HEK293 (cell line): Measurements from ENCODE around the gene KIF17.
A peak's percentile ranks its signal among the peaks of the same experiment; 100 is the strongest.

Source experiments
- CTCF ChIA-PET: fragments of 350-600 bp; formaldehyde crosslinking; extraction: SDS; loops from one replicate; lab custom pipeline; 2021; ENCODE audit warnings: antibody characterized with exemption; lab: Yijun Ruan, JAX
- POLR2A ChIA-PET: fragments of 300-600 bp; formaldehyde crosslinking; extraction: SDS; loops from one replicate; lab custom pipeline; 2020; ENCODE audit warnings: antibody characterized with exemption, inconsistent platforms; lab: Yijun Ruan, JAX
- H3K27ac ChIP-seq: fragments of 200-500 bp; sonication (Bioruptor generic); 2 replicates; pipeline ENCODE4 v1.5.1; 2014; ENCODE audit warnings: low read depth, low read length, control low read depth, inconsistent platforms; ENCODE audit errors: extremely low read depth
- H3K36me3 ChIP-seq, 2 experiments: fragments of 200-500 bp in 1 of 2; sonication (Bioruptor generic) in 1 of 2; 1 replicate in 1 of 2; 2 replicates in 1 of 2; pipeline ENCODE4 v1.5.1; 2014 to 2017; ENCODE audit warnings: inconsistent platforms in 2 of 2, low read length in 2 of 2; ENCODE audit not compliant: control insufficient read depth in 2 of 2, insufficient read depth in 1 of 2
- H3K4me1 ChIP-seq: fragments of 200-500 bp; sonication (Bioruptor generic); 2 replicates; pipeline ENCODE4 v1.5.1; 2014; ENCODE audit warnings: mild to moderate bottlenecking, low read length, inconsistent platforms; ENCODE audit not compliant: control insufficient read depth, insufficient read depth
- H3K4me3 ChIP-seq: 2 replicates; pipeline ENCODE4 v1.5.1; 2011; ENCODE audit warnings: low read depth, mild to moderate bottlenecking, control low read depth, low read length, moderate library complexity
- H3K9me3 ChIP-seq: fragments of 200-500 bp; sonication (Bioruptor generic); 2 replicates; pipeline ENCODE4 v1.5.1; 2014; ENCODE audit warnings: low read depth, low read length, inconsistent platforms; ENCODE audit not compliant: control insufficient read depth, insufficient read depth
- EGR2 ChIP-seq: fragments of 450-650 bp; formaldehyde crosslinking; IDR thresholded peaks from 2 replicates; pipeline ENCODE4 v1.5.1; 2016; ENCODE audit warnings: low read depth, missing biosample characterization, missing genetic modification characterization
- GLIS1 ChIP-seq: fragments of 450-650 bp; formaldehyde crosslinking; IDR thresholded peaks from 2 replicates; pipeline ENCODE4 v1.5.1; 2016; ENCODE audit warnings: missing biosample characterization, missing genetic modification characterization
- IKZF3 ChIP-seq: fragments of 450-650 bp; IDR thresholded peaks from 2 replicates; pipeline ENCODE4 v1.5.0; 2018; ENCODE audit warnings: missing biosample characterization, mild to moderate bottlenecking, missing genetic modification characterization, moderate library complexity
- KLF10 ChIP-seq: fragments of 450-650 bp; IDR thresholded peaks from 2 replicates; pipeline ENCODE4 v1.5.1; 2018; ENCODE audit warnings: missing biosample characterization, mild to moderate bottlenecking, missing genetic modification characterization
- KLF7 ChIP-seq: fragments of 450-650 bp; formaldehyde crosslinking; IDR thresholded peaks from 2 replicates; pipeline ENCODE4 v1.5.1; 2016; ENCODE audit warnings: missing biosample characterization, missing genetic modification characterization, borderline replicate concordance
- SP2 ChIP-seq: fragments of 450-650 bp; formaldehyde crosslinking; IDR thresholded peaks from 2 replicates; pipeline ENCODE4 v1.5.1; 2016; ENCODE audit warnings: missing biosample characterization, missing genetic modification characterization
- SP3 ChIP-seq: fragments of 450-650 bp; formaldehyde crosslinking; IDR thresholded peaks from 2 replicates; pipeline ENCODE4 v1.5.1; 2016; ENCODE audit warnings: missing biosample characterization, missing genetic modification characterization
- TCF7L2 ChIP-seq: IDR thresholded peaks from 2 replicates; pipeline ENCODE4 v1.6.1; 2011; ENCODE audit warnings: low read depth, mild to moderate bottlenecking, inconsistent platforms, low read length, moderate library complexity, borderline replicate concordance
- TRIM28 ChIP-seq: IDR thresholded peaks from 2 replicates; pipeline ENCODE4 v1.6.1; 2011; ENCODE audit warnings: low read length, control low read depth, borderline replicate concordance
- ZBTB17 ChIP-seq: fragments of 450-650 bp; formaldehyde crosslinking; IDR thresholded peaks from 2 replicates; pipeline ENCODE4 v1.5.1; 2016; ENCODE audit warnings: missing biosample characterization, missing genetic modification characterization
- ZEB2 ChIP-seq: fragments of 450-650 bp; formaldehyde crosslinking; IDR thresholded peaks from 2 replicates; pipeline ENCODE4 v1.5.1; 2016; ENCODE audit warnings: missing biosample characterization, missing genetic modification characterization
- ZFP3 ChIP-seq: fragments of 450-650 bp; formaldehyde crosslinking; IDR thresholded peaks from 2 replicates; pipeline ENCODE4 v1.5.1; 2016; ENCODE audit warnings: low read depth, missing biosample characterization, missing genetic modification characterization
- ZFP37 ChIP-seq: fragments of 450-650 bp; formaldehyde crosslinking; IDR thresholded peaks from 2 replicates; pipeline ENCODE4 v1.5.1; 2016; ENCODE audit warnings: missing biosample characterization, missing genetic modification characterization
- ZNF10 ChIP-seq: fragments of 450-650 bp; formaldehyde crosslinking; IDR thresholded peaks from 2 replicates; pipeline ENCODE4 v1.5.1; 2017; ENCODE audit warnings: missing biosample characterization, missing genetic modification characterization
- ZNF146 ChIP-seq: fragments of 450-650 bp; formaldehyde crosslinking; IDR thresholded peaks from 2 replicates; pipeline ENCODE4 v1.5.1; 2016; ENCODE audit warnings: missing biosample characterization, missing genetic modification characterization
- ZNF18 ChIP-seq: fragments of 450-650 bp; formaldehyde crosslinking; IDR thresholded peaks from 2 replicates; pipeline ENCODE4 v1.5.1; 2016; ENCODE audit warnings: missing biosample characterization, missing genetic modification characterization
- ZNF239 ChIP-seq: fragments of 450-650 bp; formaldehyde crosslinking; IDR thresholded peaks from 2 replicates; pipeline ENCODE4 v1.5.1; 2016; ENCODE audit warnings: missing biosample characterization, missing genetic modification characterization
- ZNF335 ChIP-seq: fragments of 450-650 bp; formaldehyde crosslinking; conservative IDR thresholded peaks from 2 replicates; pipeline ENCODE4 v1.5.1; 2016; ENCODE audit warnings: missing biosample characterization, missing genetic modification characterization
- ZNF341 ChIP-seq: fragments of 450-650 bp; formaldehyde crosslinking; IDR thresholded peaks from 2 replicates; pipeline ENCODE4; 2016; ENCODE audit warnings: low read depth, missing biosample characterization, missing genetic modification characterization
- ZNF404 ChIP-seq: fragments of 450-650 bp; formaldehyde crosslinking; IDR thresholded peaks from 2 replicates; pipeline ENCODE4 v1.5.1; 2017; ENCODE audit warnings: missing biosample characterization, missing genetic modification characterization
- ZNF544 ChIP-seq: fragments of 450-650 bp; formaldehyde crosslinking; IDR thresholded peaks from 2 replicates; pipeline ENCODE4 v1.5.0; 2017; ENCODE audit warnings: missing biosample characterization, missing genetic modification characterization
- ZNF555 ChIP-seq: fragments of 450-650 bp; formaldehyde crosslinking; conservative IDR thresholded peaks from 2 replicates; pipeline ENCODE4 v1.5.1; 2017; ENCODE audit warnings: missing biosample characterization, mild to moderate bottlenecking, missing genetic modification characterization, inconsistent platforms
- ZNF600 ChIP-seq: fragments of 450-650 bp; formaldehyde crosslinking; IDR thresholded peaks from 2 replicates; pipeline ENCODE4 v1.5.1; 2016; ENCODE audit warnings: missing biosample characterization, missing genetic modification characterization
- ZNF645 ChIP-seq: fragments of 450-650 bp; formaldehyde crosslinking; IDR thresholded peaks from 2 replicates; pipeline ENCODE4; 2016; ENCODE audit warnings: missing biosample characterization, missing genetic modification characterization
- ZNF707 ChIP-seq: fragments of 450-650 bp; formaldehyde crosslinking; IDR thresholded peaks from 2 replicates; pipeline ENCODE4 v1.5.1; 2016; ENCODE audit warnings: missing biosample characterization, missing genetic modification characterization
- ZNF830 ChIP-seq: fragments of 450-650 bp; IDR thresholded peaks from 2 replicates; pipeline ENCODE4 v1.5.0; 2018; ENCODE audit warnings: missing biosample characterization, missing genetic modification characterization, low read depth, mild to moderate bottlenecking, moderate library complexity
- ZNF837 ChIP-seq: fragments of 450-650 bp; formaldehyde crosslinking; IDR thresholded peaks from 2 replicates; pipeline ENCODE4 v1.5.1; 2016; ENCODE audit warnings: missing biosample characterization, missing genetic modification characterization
- ZXDB ChIP-seq: fragments of 450-650 bp; formaldehyde crosslinking; IDR thresholded peaks from 2 replicates; pipeline ENCODE4 v1.5.1; 2016; ENCODE audit warnings: missing biosample characterization, missing genetic modification characterization

KIF17 gene

DNA sequence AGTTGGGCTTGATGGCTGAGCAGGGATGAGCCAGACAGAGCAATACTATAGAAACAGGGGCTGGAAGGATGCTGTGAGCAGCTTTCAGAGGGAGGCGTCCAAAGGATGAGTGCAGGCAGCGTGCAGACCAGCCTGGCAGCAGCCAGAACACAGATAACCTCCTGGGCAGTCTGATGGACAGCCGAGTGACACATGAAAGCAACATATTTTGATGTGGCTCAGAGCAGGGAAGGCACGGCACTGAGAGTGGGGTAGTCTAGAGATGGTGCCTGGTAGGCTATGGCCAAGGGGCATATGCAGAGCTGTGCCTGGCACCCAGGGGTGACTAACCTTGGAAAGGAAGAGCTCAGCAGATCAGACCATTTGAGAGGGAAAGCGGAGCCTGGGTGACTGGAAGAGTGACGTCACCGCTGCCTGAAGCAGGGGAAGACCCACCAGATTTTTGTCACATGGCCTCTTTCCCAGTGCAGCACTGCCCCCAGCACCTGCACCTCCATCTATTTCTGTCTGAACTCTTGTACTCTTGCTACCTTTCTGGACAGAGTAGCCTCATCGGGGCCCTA is 80.9 kb downstream of the KIF17 start:
- no peaks in the 10 kb centered on the region for H3K4me1 ChIP-seq
- H3K27ac ChIP-seq, result no peak overlapping the region
- ChIA-PET CTCF (interaction anchor here (0.7 to 6.9 kb wide), 4 partner anchors 60 to 274 kb away, joined by 4 to 105 read pairs (median 7); no protein-coding TSS in a partner anchor), POLR2A (no interaction called here)
- H3K4me3 ChIP-seq, result no peak overlapping the region
- peaks cover 5 to 54% of the 10 kb centered on the region in 2 experiments; a peak in 2 of 3 replicates for H3K36me3 ChIP-seq
- TF ChIP-seq ZBTB17 (peak; percentile 35), ZNF645 (tag by site-specific recombination) (no peak), ZNF341 (tag by site-specific recombination) (0 out of 2 replicates have a peak, but pooled peaks have one; percentile 14), ZNF600 (tag by site-specific recombination) (peak; percentile 81; the same call in 1 of the 2 replicates), ZNF404 (tag by site-specific recombination) (no peak)
- no peaks in the 10 kb centered on the region for H3K9me3 ChIP-seq

DNA sequence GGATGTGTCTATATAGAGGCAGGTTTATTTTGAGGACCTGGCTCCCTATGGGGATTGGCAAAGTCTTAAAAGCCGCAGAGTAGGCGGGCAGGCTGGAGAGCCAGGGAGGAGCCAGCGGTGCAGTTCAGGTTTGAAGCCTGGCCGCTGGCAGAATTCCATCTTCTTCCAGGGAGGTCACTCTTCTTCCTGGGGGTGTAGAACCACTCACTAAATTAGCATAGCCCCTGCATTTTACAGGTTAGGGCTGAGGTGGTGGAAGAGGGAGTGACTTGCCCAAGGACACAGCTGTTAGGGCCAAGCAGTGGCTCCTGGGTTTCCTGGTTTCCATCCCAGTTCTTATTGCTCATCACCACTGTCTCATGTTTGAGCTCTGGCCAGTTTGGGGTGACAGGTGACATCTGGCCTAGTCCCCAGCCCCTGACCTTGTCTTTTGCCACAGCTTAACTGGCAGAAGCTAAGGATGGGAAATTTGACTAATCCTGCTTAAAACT is 83.2 kb downstream of the KIF17 start:
- H3K4me1 ChIP-seq, result no peaks in the 10 kb centered on the region
- ChIA-PET POLR2A (interaction anchor here (1.3 to 3.0 kb wide), 3 partner anchors 21 to 126 kb away, joined by 3 to 24 read pairs (median 8); partner anchors contain the start of genes DDOST and MUL1), CTCF (interaction anchor here (0.6 to 6.9 kb wide), 8 partner anchors 8 to 422 kb away, joined by 3 to 105 read pairs (median 6); no protein-coding TSS in a partner anchor)
- H3K4me3 ChIP-seq, result peak overlapping the region; percentile 81
- peaks cover 5 to 32% of the 10 kb centered on the region in 2 experiments; a peak in 2 of 3 replicates for H3K36me3 ChIP-seq
- TF ChIP-seq ZNF837 (tag by site-specific recombination) (no peak), ZFP3 (tag by site-specific recombination) (no peak), ZNF544 (no peak), TRIM28 (0 out of 2 replicates have a peak, but pooled peaks have one; percentile 40), GLIS1 (peak; percentile 98), IKZF3 (tag by site-specific recombination) (peak; percentile 60), SP2 (tag by site-specific recombination) (peak; percentile 29; the same call in 1 of the 2 replicates), ZNF830 (tag by site-specific recombination) (no peak), TCF7L2 (no peak), EGR2 (tag by site-specific recombination) (peak; percentile 14; the same call in 1 of the 2 replicates), ZNF341 (tag by site-specific recombination) (0 out of 2 replicates have a peak, but pooled peaks have one; percentile 39)
- H3K9me3 ChIP-seq, result no peaks in the 10 kb centered on the region
- H3K27ac ChIP-seq, result no peak overlapping the region; the same call in 1 of the 2 replicates

DNA sequence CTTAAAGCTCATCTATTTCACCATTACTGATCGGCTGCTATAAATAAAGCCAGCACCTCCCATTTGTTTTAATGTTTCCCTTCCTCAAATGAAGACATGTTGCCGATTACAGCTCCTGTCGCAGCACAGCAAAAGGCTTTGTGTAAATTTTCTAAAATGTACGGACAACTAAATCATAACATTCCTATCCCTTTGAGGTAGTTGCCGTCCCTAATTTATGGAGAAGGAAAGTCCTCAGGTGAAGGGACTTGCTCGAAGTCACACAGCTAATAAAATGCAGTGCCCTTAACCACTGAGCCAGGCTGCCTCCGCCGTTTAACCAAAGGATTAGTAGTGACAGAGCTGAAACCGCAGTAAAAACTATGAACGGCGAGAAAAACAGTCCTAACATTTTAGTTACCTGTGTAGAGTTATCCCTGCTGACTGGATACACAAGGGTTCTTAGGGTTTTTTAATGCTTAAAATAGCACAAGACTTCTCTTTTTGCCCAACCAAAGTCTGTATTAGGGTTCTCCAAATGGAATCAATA is 83.7 kb downstream of the KIF17 start:
- H3K4me3 ChIP-seq, result peak overlapping the region; percentile 81
- ChIA-PET POLR2A (interaction anchor here (0.5 to 3.0 kb wide), 18 partner anchors 12 to 152 kb away, joined by 3 to 24 read pairs (median 4); partner anchors contain the start of genes CDA, DDOST and MUL1), CTCF (interaction anchor here (0.6 to 6.9 kb wide), 30 partner anchors 8 to 421 kb away, joined by 3 to 105 read pairs (median 4); partner anchors contain the start of gene DDOST)
- H3K4me1 ChIP-seq, result no peaks in the 10 kb centered on the region
- H3K9me3 ChIP-seq, result no peaks in the 10 kb centered on the region
- peaks cover 5 to 26% of the 10 kb centered on the region in 2 experiments; a peak in 2 of 3 replicates for H3K36me3 ChIP-seq
- no peak for TF ChIP-seq ZNF18 (tag by site-specific recombination)
- peak; percentile 88 for TF ChIP-seq ZNF335 (tag by site-specific recombination)
- TF ChIP-seq ZXDB (tag by site-specific recombination), result no peak
- no peak for TF ChIP-seq ZNF555 (tag by site-specific recombination)
- TF ChIP-seq KLF10 (tag by site-specific recombination), result no peak; the same call in 1 of the 2 replicates
- TF ChIP-seq ZNF10 (tag by site-specific recombination), result peak; percentile 75
- no peak for TF ChIP-seq ZEB2
- TF ChIP-seq SP3, result 0 out of 2 replicates have a peak, but pooled peaks have one; percentile 14
- TF ChIP-seq ZFP37 (tag by site-specific recombination), result no peak
- no peak for TF ChIP-seq ZNF146 (tag by site-specific recombination)
- no peak for TF ChIP-seq KLF7 (tag by site-specific recombination)
- no peak for TF ChIP-seq ZNF239 (tag by site-specific recombination)
- no peak for TF ChIP-seq ZNF707 (tag by site-specific recombination)
- H3K27ac ChIP-seq, result peak overlapping the region; percentile 61
